ENCODE data around the gene SLCO2B1.

The SLCO2B1 gene

DNA sequence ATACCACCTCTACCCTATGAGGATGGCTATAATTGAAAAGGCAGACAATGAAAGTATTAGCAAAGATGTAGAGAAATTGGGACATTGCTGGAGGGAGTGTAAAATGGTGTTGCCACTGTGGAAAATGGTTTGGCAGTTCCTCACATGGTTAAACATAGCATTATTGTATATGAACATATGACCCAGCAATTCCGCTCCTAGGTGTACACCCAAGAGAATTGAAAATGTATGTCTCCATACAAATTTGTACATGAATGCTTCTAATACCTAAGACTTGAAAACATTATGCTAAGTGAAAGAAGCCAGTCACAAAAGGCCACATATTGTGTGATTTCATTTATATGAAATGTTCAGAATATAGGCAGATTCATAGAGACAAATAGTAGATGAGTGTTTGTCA, 10.0 kb downstream of the SLCO2B1 start:
- Histone ChIP-seq H3K27me3 (replicated peaks) (peaks cover 6% of the 10 kb centered on the region), H3K27ac (no peak overlapping the region), H3K36me3 (replicated peaks) (no peaks in the 10 kb centered on the region), H3K4me3 (ENCODE audit: low read depth, low read length) (no peak overlapping the region)
- no peak for TF ChIP-seq CTCF (IDR thresholded peaks at IDR 0.05; ENCODE audit: low read depth, low read length, missing control alignments)
- in situ Hi-C loops (cut with HindIII; ENCODE audit: low pct_ligation_motif_present, low sequenced_read_pairs) = no loop called here
- DNase-seq = no peak

GRCh38 chr11:75161506-75162095, 10.7 kb downstream of the SLCO2B1 start:
- no peak for DNase-seq
- H3K27ac ChIP-seq = no peak overlapping the region
- H3K27me3 ChIP-seq (replicated peaks) = peaks cover 6% of the 10 kb centered on the region
- H3K4me3 ChIP-seq (ENCODE audit: low read depth, low read length) = no peak overlapping the region
- H3K36me3 ChIP-seq (replicated peaks) = no peaks in the 10 kb centered on the region
- TF ChIP-seq CTCF (IDR thresholded peaks at IDR 0.05; ENCODE audit: low read depth, low read length, missing control alignments) = no peak
- in situ Hi-C loops (cut with HindIII; ENCODE audit: low pct_ligation_motif_present, low sequenced_read_pairs) = no loop called here

- TF ChIP-seq CTCF (IDR thresholded peaks at IDR 0.05; ENCODE audit: low read depth, low read length, missing control alignments) = no peak
- Histone ChIP-seq H3K27ac (no peak overlapping the region), H3K4me3 (ENCODE audit: low read depth, low read length) (no peak overlapping the region), H3K36me3 (replicated peaks) (no peaks in the 10 kb centered on the region), H3K27me3 (replicated peaks) (peaks cover 6% of the 10 kb centered on the region)
- DNase-seq = no peak
- in situ Hi-C loops (cut with HindIII; ENCODE audit: low pct_ligation_motif_present, low sequenced_read_pairs) = no loop called here
Observed at GRCh38 chr11:75162954-75163353, 12.0 kb downstream of the SLCO2B1 start.

GRCh38 chr11:75163921-75164849, 13.3 kb downstream of the SLCO2B1 start:
- H3K27ac ChIP-seq = no peak overlapping the region
- H3K27me3 ChIP-seq (replicated peaks) = peaks cover 6% of the 10 kb centered on the region
- no peak overlapping the region for H3K4me3 ChIP-seq (ENCODE audit: low read depth, low read length)
- no peaks in the 10 kb centered on the region for H3K36me3 ChIP-seq (replicated peaks)
- TF ChIP-seq CTCF (IDR thresholded peaks at IDR 0.05; ENCODE audit: low read depth, low read length, missing control alignments) = no peak
- no peak for DNase-seq
- in situ Hi-C loops (cut with HindIII; ENCODE audit: low pct_ligation_motif_present, low sequenced_read_pairs) = no loop called here

DNA sequence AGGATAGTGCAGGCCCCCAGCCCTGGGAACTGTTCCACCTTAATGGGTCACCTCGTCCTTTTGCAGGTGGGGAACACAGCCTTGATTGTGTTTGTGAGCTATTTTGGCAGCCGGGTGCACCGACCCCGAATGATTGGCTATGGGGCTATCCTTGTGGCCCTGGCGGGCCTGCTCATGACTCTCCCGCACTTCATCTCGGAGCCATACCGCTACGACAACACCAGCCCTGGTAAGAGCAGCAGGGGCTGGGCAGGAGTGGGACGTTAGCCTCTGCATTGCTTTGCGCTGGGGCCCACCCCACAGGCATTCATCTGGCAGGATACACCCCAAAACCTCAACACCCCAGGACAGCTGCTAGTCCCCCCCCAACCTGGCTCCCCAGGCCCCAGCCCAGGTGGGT, 14.8 kb downstream of the SLCO2B1 start:
- no peak overlapping the region for H3K27ac ChIP-seq
- H3K27me3 ChIP-seq (replicated peaks) = peaks cover 6% of the 10 kb centered on the region
- TF ChIP-seq CTCF (IDR thresholded peaks at IDR 0.05; ENCODE audit: low read depth, low read length, missing control alignments) = no peak
- in situ Hi-C loops (cut with HindIII; ENCODE audit: low pct_ligation_motif_present, low sequenced_read_pairs) = no loop called here
- DNase-seq = no peak
- H3K4me3 ChIP-seq (ENCODE audit: low read depth, low read length) = no peak overlapping the region
- H3K36me3 ChIP-seq (replicated peaks) = no peaks in the 10 kb centered on the region

Measured in brain microvascular endothelial cell (primary cell).